Activated CD8-positive, alpha-beta memory T cell treated with anti-CD3 and anti-CD28 coated beads, Interleukin-2, amount 10 ng/mL, durations not matched to agents 7 days and 5 days (primary cell): ENCODE data around the gene PLPP2. TPM values are rescaled to one million over a fixed set of nuclear protein-coding genes. Genes with fewer than 3 reads are reported as not detected.

Source experiments
- ATAC-seq: fragments of 150-1000 bp; cut with Tn5 transposase; one replicate; pipeline ENCODE4 v1.10.0; 2021; ENCODE audit warnings: moderate library complexity
- CTCF ChIA-PET: fragments of 350-600 bp; sonication (Branson Sonifier 250); formaldehyde crosslinking; loops from one replicate; lab custom pipeline; 2021; ENCODE audit warnings: antibody characterized with exemption; lab: Charles Lee
- DNase-seq: peaks from one replicate; pipeline ENCODE4 v3.0.0-alpha.2; 2020
- H3K27ac Mint-ChIP-seq: one replicate; pipeline ENCODE4 v1.8.0; 2021; ENCODE audit warnings: mild to moderate bottlenecking, mixed read lengths
- H3K27me3 Mint-ChIP-seq: one replicate; pipeline ENCODE4 v1.8.0; 2021; ENCODE audit warnings: mixed read lengths
- H3K36me3 Mint-ChIP-seq: one replicate; pipeline ENCODE4 v1.8.0; 2021; ENCODE audit warnings: mild to moderate bottlenecking, mixed read lengths
- H3K4me1 Mint-ChIP-seq: one replicate; pipeline ENCODE4 v1.8.0; 2021; ENCODE audit warnings: mixed read lengths
- H3K4me3 Mint-ChIP-seq: one replicate; pipeline ENCODE4 v1.8.0; 2021; ENCODE audit warnings: mild to moderate bottlenecking, moderate library complexity, mixed read lengths
- H3K9me3 Mint-ChIP-seq: one replicate; pipeline ENCODE4 v1.8.0; 2022; ENCODE audit warnings: low read depth, mixed read lengths
- total RNA-seq, 2 experiments: library from RNA; stranded (reverse); gene quantifications; one replicate each; pipeline ENCODE4 v1.2.3, GENCODE V29; 2021

Gene PLPP2
- total RNA-seq, result not detected

- no peak for DNase-seq
- CTCF ChIA-PET, result no interaction called here
- Mint-ChIP-seq H3K27me3 (peaks cover 56% of the 10 kb centered on the region), H3K27ac (no peak within 1 kb of the TSS), H3K36me3 (no peaks in the 10 kb centered on the region), H3K4me3 (no peak within 1 kb of the TSS), H3K9me3 (no peaks in the 10 kb centered on the region), H3K4me1 (peaks cover 2% of the 10 kb centered on the region)
- no peak for ATAC-seq
Measured at GRCh38 chr19:291006-291521, at the start of gene PLPP2. Gene PLPP2 (minus strand): TSS chr19:291403. CDS start chr19:291336, 67 bp downstream.

GRCh38 chr19:340620-341385 lies 49.6 kb upstream of the PLPP2 start:
- no peak overlapping the region for H3K27ac Mint-ChIP-seq
- no peaks in the 10 kb centered on the region for H3K27me3 Mint-ChIP-seq
- H3K36me3 Mint-ChIP-seq, result peaks cover 29% of the 10 kb centered on the region
- DNase-seq (no peak), ATAC-seq (no peak)
- CTCF ChIA-PET, result interaction anchor here (0.9 kb wide), 1 partner anchor 170 kb away, joined by 3 read pairs; no protein-coding TSS in a partner anchor
- H3K9me3 Mint-ChIP-seq, result peaks cover 3% of the 10 kb centered on the region
- H3K4me3 Mint-ChIP-seq, result no peak overlapping the region
- H3K4me1 Mint-ChIP-seq, result peaks cover 48% of the 10 kb centered on the region

GRCh38 chr19:339262-339887 lies 48.2 kb upstream of the PLPP2 start:
- ATAC-seq (no peak), DNase-seq (no peak)
- Mint-ChIP-seq H3K4me3 (no peak overlapping the region), H3K4me1 (peaks cover 39% of the 10 kb centered on the region), H3K27me3 (no peaks in the 10 kb centered on the region), H3K27ac (no peak overlapping the region), H3K36me3 (peaks cover 32% of the 10 kb centered on the region), H3K9me3 (peaks cover 3% of the 10 kb centered on the region)
- CTCF ChIA-PET, result interaction anchor here (0.9 kb wide), 1 partner anchor 171 kb away, joined by 3 read pairs; no protein-coding TSS in a partner anchor

- Mint-ChIP-seq H3K4me1 (peaks cover 34% of the 10 kb centered on the region), H3K4me3 (no peak overlapping the region), H3K9me3 (peaks cover 3% of the 10 kb centered on the region), H3K27ac (no peak overlapping the region), H3K36me3 (peaks cover 35% of the 10 kb centered on the region), H3K27me3 (no peaks in the 10 kb centered on the region)
- ATAC-seq (no peak), DNase-seq (no peak)
- CTCF ChIA-PET, result no interaction called here
Measured at GRCh38 chr19:338421-338820, 47.2 kb upstream of the PLPP2 start.

- CTCF ChIA-PET, result no interaction called here
- no peak for ATAC-seq
Measured at GRCh38 chr19:336067-336614, 44.9 kb upstream of the PLPP2 start.

GRCh38 chr19:335486-336066 lies 44.4 kb upstream of the PLPP2 start:
- ATAC-seq, result no peak
- Mint-ChIP-seq H3K9me3 (peaks cover 3% of the 10 kb centered on the region), H3K4me1 (peaks cover 17% of the 10 kb centered on the region), H3K27ac (no peak overlapping the region), H3K4me3 (no peak overlapping the region), H3K27me3 (no peaks in the 10 kb centered on the region), H3K36me3 (peaks cover 41% of the 10 kb centered on the region)
- DNase-seq, result no peak
- CTCF ChIA-PET, result no interaction called here

More at GRCh38 chr19:336067-336614, 44.9 kb upstream of the PLPP2 start:
- Mint-ChIP-seq H3K4me3 (no peak overlapping the region), H3K4me1 (peaks cover 18% of the 10 kb centered on the region), H3K27me3 (no peaks in the 10 kb centered on the region), H3K9me3 (peaks cover 3% of the 10 kb centered on the region), H3K27ac (no peak overlapping the region), H3K36me3 (peaks cover 37% of the 10 kb centered on the region)
- DNase-seq, result no peak

- CTCF ChIA-PET, result no interaction called here
- Mint-ChIP-seq H3K36me3 (peaks cover 45% of the 10 kb centered on the region), H3K9me3 (peaks cover 3% of the 10 kb centered on the region), H3K4me3 (no peak overlapping the region), H3K4me1 (peaks cover 14% of the 10 kb centered on the region), H3K27me3 (no peaks in the 10 kb centered on the region), H3K27ac (no peak overlapping the region)
- ATAC-seq (no peak), DNase-seq (no peak)
Measured at GRCh38 chr19:335072-335471, 43.9 kb upstream of the PLPP2 start.

- CTCF ChIA-PET, result no interaction called here
- no peak for ATAC-seq
- no peaks in the 10 kb centered on the region for H3K27me3 Mint-ChIP-seq
- H3K9me3 Mint-ChIP-seq, result peaks cover under 1% of the 10 kb centered on the region
- no peak for DNase-seq
- peaks cover 45% of the 10 kb centered on the region for H3K36me3 Mint-ChIP-seq
- H3K4me1 Mint-ChIP-seq, result peaks cover 10% of the 10 kb centered on the region
- H3K27ac Mint-ChIP-seq, result no peak overlapping the region
- H3K4me3 Mint-ChIP-seq, result no peak overlapping the region
Measured at GRCh38 chr19:334296-335071, 43.3 kb upstream of the PLPP2 start.

GRCh38 chr19:330503-330902 lies 39.3 kb upstream of the PLPP2 start:
- Mint-ChIP-seq H3K4me1 (no peaks in the 10 kb centered on the region), H3K27me3 (no peaks in the 10 kb centered on the region), H3K36me3 (peaks cover 65% of the 10 kb centered on the region), H3K27ac (no peak overlapping the region), H3K4me3 (no peak overlapping the region), H3K9me3 (peaks cover 11% of the 10 kb centered on the region)
- CTCF ChIA-PET, result no interaction called here
- DNase-seq (no peak), ATAC-seq (no peak)

- no peak overlapping the region for H3K4me3 Mint-ChIP-seq
- no peak overlapping the region for H3K27ac Mint-ChIP-seq
- peaks cover 11% of the 10 kb centered on the region for H3K9me3 Mint-ChIP-seq
- no peak for ATAC-seq
- DNase-seq, result no peak
- H3K4me1 Mint-ChIP-seq, result no peaks in the 10 kb centered on the region
- peaks cover 66% of the 10 kb centered on the region for H3K36me3 Mint-ChIP-seq
- H3K27me3 Mint-ChIP-seq, result no peaks in the 10 kb centered on the region
- CTCF ChIA-PET, result no interaction called here
Measured at GRCh38 chr19:329876-330275, 38.7 kb upstream of the PLPP2 start.

GRCh38 chr19:328025-328505 lies 36.9 kb upstream of the PLPP2 start:
- peaks cover 11% of the 10 kb centered on the region for H3K9me3 Mint-ChIP-seq
- H3K36me3 Mint-ChIP-seq, result peaks cover 55% of the 10 kb centered on the region
- ATAC-seq (no peak), DNase-seq (no peak)
- H3K4me1 Mint-ChIP-seq, result no peaks in the 10 kb centered on the region
- no peak overlapping the region for H3K27ac Mint-ChIP-seq
- no peaks in the 10 kb centered on the region for H3K27me3 Mint-ChIP-seq
- H3K4me3 Mint-ChIP-seq, result no peak overlapping the region
- CTCF ChIA-PET, result no interaction called here

GRCh38 chr19:327291-328024 lies 36.3 kb upstream of the PLPP2 start:
- Mint-ChIP-seq H3K36me3 (peaks cover 55% of the 10 kb centered on the region), H3K9me3 (peaks cover 11% of the 10 kb centered on the region), H3K4me3 (no peak overlapping the region), H3K27ac (no peak overlapping the region), H3K27me3 (no peaks in the 10 kb centered on the region), H3K4me1 (no peaks in the 10 kb centered on the region)
- ATAC-seq (no peak), DNase-seq (no peak)
- CTCF ChIA-PET, result no interaction called here
